HK-2 (cell line): ENCODE data around the gene TEKT2.

Experiments used
- DNase-seq: peaks from one replicate; pipeline ENCODE4 v3.0.0-alpha.2; 2018; ENCODE audit not compliant: unreplicated experiment

TEKT2 gene

DNA sequence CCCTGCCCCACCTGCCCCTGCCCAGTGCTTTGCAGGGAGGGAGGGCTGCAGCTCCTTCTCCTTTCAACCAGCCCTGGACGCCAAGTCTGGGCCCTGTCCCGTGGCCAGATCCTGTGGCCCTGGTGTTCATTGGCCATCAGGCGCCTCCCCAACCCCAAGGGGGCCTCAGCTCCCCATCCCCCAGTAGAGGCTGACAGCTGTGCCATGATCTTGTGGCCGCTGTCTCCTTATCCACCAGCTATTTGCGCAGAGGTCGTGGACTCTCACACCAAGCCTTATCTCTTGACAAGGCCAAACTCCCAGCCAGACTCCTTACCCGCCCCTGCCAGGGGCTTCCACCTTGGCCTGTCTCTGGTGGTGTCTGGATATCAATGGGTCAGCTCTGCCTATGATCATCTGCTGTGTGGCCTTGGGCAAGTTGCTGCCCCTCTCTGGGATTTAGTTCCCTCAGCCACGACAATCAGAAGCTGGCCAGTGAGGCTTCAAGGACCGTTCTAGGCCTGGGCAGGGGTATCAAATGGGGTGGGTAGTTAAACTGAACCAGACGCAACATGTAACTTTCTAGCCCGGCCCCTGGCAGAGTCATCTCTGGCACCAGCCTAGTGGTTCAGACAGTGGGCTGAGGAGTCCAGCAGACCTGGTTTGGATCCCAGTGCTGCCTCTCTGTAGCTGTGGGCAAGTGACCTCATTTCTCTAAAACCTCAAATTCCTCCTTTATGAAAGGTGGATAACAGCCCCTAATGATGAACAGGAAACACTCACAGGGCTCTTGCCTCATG is 44.4 kb downstream of the TEKT2 start:
- no peak for DNase-seq

DNA sequence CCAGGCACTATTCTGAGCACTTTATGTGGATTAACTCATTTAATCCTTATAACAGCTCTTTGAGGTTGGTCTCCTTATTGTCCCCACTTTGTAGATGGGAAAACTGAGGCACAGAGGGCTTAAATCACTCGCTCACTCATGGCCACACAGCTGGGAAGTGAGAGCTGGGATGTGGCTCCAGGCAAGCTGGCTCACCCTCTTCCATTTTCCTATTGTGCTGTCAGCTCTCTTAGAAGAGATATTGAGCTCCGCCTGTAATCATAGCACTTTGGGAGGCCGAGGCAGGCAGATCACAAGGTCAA is 45.0 kb downstream of the TEKT2 start:
- no peak for DNase-seq

DNA sequence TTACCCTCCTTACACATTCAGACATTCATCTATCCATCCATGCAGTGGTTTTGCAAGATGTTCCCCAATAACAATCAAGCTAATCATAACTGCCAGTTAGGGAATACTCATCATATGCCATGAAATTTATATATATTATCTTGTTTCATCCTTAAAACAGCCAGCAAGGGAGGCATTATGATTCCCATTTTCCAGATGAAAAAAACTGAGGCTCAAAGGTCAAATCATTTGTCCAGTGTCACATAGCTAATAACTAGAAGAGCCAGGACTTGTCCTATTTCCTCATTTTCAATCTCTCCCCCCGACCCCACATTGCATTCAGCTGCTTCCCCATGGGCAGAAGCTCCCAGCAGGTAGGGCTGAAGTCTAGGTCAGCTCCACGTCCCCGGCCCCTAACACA is 48.1 kb downstream of the TEKT2 start:
- DNase-seq = no peak

DNA sequence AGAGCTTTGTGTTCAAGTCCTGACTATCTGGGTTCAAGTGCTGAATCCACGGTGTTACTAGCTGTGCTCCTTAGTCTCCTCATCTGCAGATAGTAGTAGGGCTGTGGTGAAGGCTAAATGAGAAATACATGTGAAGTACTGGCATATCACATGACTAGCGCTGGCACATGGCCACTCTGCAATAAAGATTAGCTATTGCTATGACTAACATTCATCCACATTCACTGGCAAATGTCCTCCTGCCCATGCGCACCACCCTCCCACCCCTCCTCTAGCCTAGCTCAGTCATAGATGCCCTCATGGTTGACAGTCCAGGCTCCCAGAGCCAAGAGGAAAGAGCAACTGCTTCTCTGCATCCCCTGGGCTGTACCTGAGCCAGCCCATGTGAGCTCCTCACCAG is 49.6 kb downstream of the TEKT2 start:
- DNase-seq = peak; percentile 89

DNA sequence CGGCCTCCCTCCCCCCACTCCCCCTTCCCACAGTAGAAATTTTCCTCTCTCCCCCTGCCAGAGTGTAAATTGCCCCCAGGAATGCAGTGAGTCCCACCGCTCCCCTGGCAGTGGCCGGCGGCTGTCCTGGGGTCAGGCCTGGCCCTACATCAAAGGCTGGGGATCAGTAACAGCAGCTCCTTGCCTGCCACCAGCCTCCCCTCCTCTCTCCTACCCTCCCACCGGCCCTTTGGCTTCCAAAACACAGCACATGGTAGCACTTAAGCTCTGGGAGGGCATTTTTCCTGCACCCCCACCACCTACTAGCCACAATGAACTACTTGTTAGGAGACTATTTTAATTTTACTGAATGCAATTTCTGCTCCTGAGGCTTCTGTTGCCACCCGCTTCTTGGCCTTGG is 50.1 kb downstream of the TEKT2 start:
- no peak for DNase-seq

DNA sequence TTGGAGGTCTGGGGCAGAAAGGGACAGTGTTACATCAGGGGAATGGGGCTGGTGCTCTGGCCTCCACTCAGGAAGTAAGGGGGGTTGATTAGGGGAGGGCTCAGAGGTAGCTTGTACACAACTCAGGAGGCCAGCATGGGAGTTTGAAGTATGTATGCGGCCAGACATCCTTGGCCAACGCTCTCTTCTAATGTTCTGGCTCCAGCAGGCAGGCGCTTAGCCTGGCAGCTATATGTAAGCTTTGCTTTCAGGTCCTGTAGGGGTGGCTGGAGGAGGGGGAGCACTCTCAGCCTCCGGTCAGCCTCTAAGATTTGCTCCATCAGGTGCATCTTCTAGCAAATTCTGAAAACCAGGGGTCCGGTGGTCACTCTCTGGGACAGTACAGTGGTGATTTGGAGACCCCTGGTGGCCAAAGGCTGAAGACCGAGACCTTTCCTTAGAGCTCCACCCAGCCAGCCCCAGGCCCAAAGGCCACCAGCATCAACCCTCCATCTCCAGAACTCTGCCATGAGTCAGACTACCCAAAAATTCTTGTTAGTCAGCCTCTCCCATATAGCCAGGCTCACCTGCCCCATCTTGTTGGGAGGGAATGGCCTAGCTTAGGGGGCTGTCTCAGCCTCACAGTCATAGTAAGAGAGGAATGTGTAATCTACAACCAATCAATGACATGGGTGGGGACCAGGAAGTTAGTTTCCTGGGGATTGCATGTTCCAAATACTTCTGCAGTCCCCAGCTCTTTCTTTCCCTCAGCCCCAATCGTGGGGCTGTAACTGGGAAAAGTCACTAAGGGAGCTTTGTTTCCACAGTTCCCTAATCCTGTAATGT is 50.8 kb downstream of the TEKT2 start:
- peak; percentile 54 for DNase-seq

- no peak for DNase-seq
These were observed 51.4 kb downstream of the TEKT2 start for GRCh38 chr1:36135330-36135667.

DNA sequence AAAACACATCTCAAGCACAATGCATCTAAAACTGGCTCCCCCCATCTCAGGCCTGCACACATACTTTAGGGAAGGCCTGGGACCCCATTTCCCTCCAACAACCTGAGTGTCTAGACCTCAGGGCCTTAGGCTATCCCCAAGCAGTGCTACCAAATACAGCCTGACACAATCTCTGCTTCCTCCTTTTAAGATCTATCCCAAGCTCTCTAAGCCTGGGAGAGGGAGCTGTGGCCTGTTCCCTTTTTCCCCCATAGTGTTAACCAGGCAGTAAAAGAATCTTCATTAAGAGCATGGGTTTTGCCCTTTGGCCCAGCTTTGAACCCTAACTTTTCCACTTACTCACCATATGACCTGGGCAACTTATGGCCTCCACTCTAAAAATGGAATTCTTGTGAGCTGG is 51.9 kb downstream of the TEKT2 start:
- DNase-seq = no peak

DNA sequence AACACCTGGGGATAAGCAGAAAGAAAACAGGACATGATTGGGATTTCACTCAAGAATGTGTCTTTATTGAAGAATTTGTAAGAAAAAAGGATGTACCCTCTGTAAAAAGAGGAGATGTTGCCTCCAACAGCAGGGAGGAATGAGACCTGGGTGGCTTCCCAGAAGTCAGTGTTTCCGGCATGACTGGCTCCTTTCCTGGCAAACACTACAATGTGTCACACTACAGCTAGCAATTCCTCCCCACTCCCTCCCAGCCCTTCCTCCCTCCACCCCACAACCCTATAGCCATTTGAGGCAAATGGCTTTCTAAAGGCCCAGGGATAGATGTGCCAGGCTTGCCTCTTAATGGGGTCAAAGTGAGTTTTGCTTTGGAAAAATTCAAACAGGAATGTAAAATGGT is 52.6 kb downstream of the TEKT2 start:
- no peak for DNase-seq

DNA sequence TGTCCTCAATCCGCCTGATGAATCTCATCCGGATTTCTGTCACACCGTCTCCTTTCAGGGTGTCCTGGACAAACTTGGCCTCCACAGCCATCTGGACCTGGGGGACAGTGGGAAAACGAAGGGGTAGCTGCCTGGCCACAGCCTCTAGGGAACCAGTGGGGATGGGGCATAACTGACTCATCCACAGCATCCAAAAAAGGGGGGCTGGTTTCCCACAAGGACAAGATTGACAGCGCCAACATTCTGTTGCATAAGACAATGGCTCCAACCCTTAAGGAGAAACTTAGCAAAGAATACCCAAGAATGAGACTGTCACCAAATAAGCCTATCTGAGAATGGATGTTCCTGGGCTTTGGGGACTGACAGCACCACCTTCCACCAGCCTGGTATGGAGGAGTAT is 53.3 kb downstream of the TEKT2 start:
- no peak for DNase-seq

- no peak for DNase-seq
These were observed 53.9 kb downstream of the TEKT2 start for GRCh38 chr1:36137776-36138175.
